Vagina (tissue), 2 donors: Measurements from ENCODE around the gene DOCK1.

ENCODE experiments used
- CTCF ChIP-seq, 3 experiments: fragments of 450-650 bp in 2 of 3; fragments of 200-600 bp in 1 of 3; sonication (generic) in 1 of 3; IDR thresholded peaks; one replicate each; pipeline ENCODE4 v1.5.1; 2017 to 2019; ENCODE audit warnings: antibody characterized with exemption in 3 of 3, mild to moderate bottlenecking in 2 of 3, moderate library complexity in 2 of 3
- POLR2A ChIP-seq, 2 donors: fragments of 450-650 bp; IDR thresholded peaks; one replicate each; pipeline ENCODE4 v1.6.1; 2017; ENCODE audit warnings: antibody characterized with exemption in 2 of 2, mild to moderate bottlenecking in 2 of 2, moderate library complexity in 2 of 2
- POLR2AphosphoS5 ChIP-seq, 2 donors: sonication (generic); formaldehyde crosslinking; IDR thresholded peaks; one replicate each; pipeline ENCODE4 v1.9.0; 2017; ENCODE audit warnings: antibody characterized with exemption in 2 of 2, mild to moderate bottlenecking in 2 of 2, low read depth in 1 of 2; ENCODE audit not compliant: insufficient read depth in 1 of 2

- TF ChIP-seq POLR2A (IDR thresholded peaks at IDR 0.05) (no peak), POLR2AphosphoS5 (IDR thresholded peaks at IDR 0.05; ENCODE audit: insufficient read depth in 1 of 2, low read depth in 1 of 2) (no peak), CTCF (IDR thresholded peaks at IDR 0.05) (no peak)
Measured at GRCh38 chr10:127398971-127399365, 493.7 kb downstream of the DOCK1 start.
